HCT116 (cell line): Measurements from ENCODE around the gene IL6ST. TPM values are rescaled to one million over a fixed set of nuclear protein-coding genes. Genes with fewer than 3 reads are reported as not detected.

ENCODE experiments used
- ATAC-seq: fragments of 200-7000 bp; cut with Tn5 transposase; 2 replicates; pipeline ENCODE4 v1.9.1; 2020; ENCODE audit warnings: mild to moderate bottlenecking, moderate library complexity
- BruUV-seq: library from RNA; stranded (reverse); fragments of 400-500 nt; replicated peaks from 2 replicates; lab custom pipeline; 2021; lab: Mats Ljungman, UMichigan
- CTCF ChIA-PET: fragments of 300-600 bp; sonication (Branson Sonifier 250); formaldehyde crosslinking; loops from one replicate; lab custom pipeline; 2021; ENCODE audit warnings: antibody characterized with exemption; lab: Charles Lee
- POLR2A ChIA-PET: fragments of 300-600, 350-600 bp; sonication (Branson Sonifier 250); formaldehyde crosslinking; loops from one replicate; lab custom pipeline; 2021; ENCODE audit warnings: antibody characterized with exemption; lab: Charles Lee
- RAD21 ChIA-PET, 2 experiments: fragments of 300-600 bp; sonication (Branson Sonifier 250); formaldehyde crosslinking; loops; one replicate each; lab custom pipeline; 2023; ENCODE audit warnings: low total read pairs in 2 of 2; ENCODE audit not compliant: uncharacterized antibody in 2 of 2, unreplicated experiment in 2 of 2, low non-redundant PET in 1 of 2; lab: Charles Lee
- DNase-seq: peaks from one replicate; pipeline ENCODE4 v3.0.0-alpha.2; 2010; ENCODE audit warnings: low read depth, low spot score
- H2AFZ ChIP-seq: fragments of 200-600 bp; shearing (Covaris generic), sonication (generic); 2 replicates; pipeline ENCODE4 v1.6.1; 2017; ENCODE audit warnings: low read depth, mixed run types, mixed read lengths, antibody characterized with exemption, low read length; ENCODE audit not compliant: poor library complexity, severe bottlenecking
- H3K27ac ChIP-seq: 2 replicates; pipeline ENCODE4 v1.5.1; 2012; ENCODE audit warnings: low read depth, low read length
- H3K27me3 ChIP-seq: fragments of 200-600 bp; sonication (generic); 2 replicates; pipeline ENCODE4 v1.6.1; 2016; ENCODE audit warnings: mixed run types, low read length, mixed read lengths; ENCODE audit not compliant: insufficient read depth
- H3K36me3 ChIP-seq, 2 experiments: fragments of 200-500 bp in 1 of 2; fragments of 200-600 bp in 1 of 2; sonication (Bioruptor generic) in 1 of 2; sonication (generic) in 1 of 2; 2 replicates each; pipeline versions ENCODE4 v1.5.1 to v1.6.1; 2014 to 2016; ENCODE audit warnings: low read length in 2 of 2, inconsistent platforms in 1 of 2, mixed read lengths in 1 of 2, mixed run types in 1 of 2; ENCODE audit not compliant: insufficient read depth in 2 of 2, control insufficient read depth in 1 of 2
- H3K4me1 ChIP-seq, 2 experiments: fragments of 200-600 bp in 1 of 2; sonication (generic) in 1 of 2; 2 replicates each; pipeline versions ENCODE4 v1.5.1 to v1.6.1; 2012 to 2017; ENCODE audit warnings: low read length in 2 of 2, inconsistent platforms in 1 of 2, mild to moderate bottlenecking in 1 of 2, mixed read lengths in 1 of 2, mixed run types in 1 of 2, moderate library complexity in 1 of 2; ENCODE audit not compliant: insufficient read depth in 2 of 2, control insufficient read depth in 1 of 2
- H3K4me2 ChIP-seq: fragments of 200-600 bp; sonication (generic); 2 replicates; pipeline ENCODE4 v1.6.1; 2017; ENCODE audit warnings: mixed run types, low read length, mixed read lengths
- H3K4me3 ChIP-seq, 2 experiments: fragments of 200-600 bp in 1 of 2; sonication (generic) in 1 of 2; replicated peaks in 1 of 2; 2 replicates each; pipeline ENCODE4 v1.5.1; 2011 to 2016; ENCODE audit warnings: low read length in 2 of 2, control low read depth in 1 of 2, low read depth in 1 of 2, mild to moderate bottlenecking in 1 of 2, mixed read lengths in 1 of 2, mixed run types in 1 of 2
- H3K79me2 ChIP-seq: fragments of 200-600 bp; sonication (generic); 2 replicates; pipeline ENCODE4 v1.6.1; 2017; ENCODE audit warnings: mild to moderate bottlenecking, mixed run types, low read length, moderate library complexity, mixed read lengths; ENCODE audit not compliant: insufficient read depth
- H3K9ac ChIP-seq: fragments of 200-600 bp; sonication (generic); 2 replicates; pipeline ENCODE4 v1.6.1; 2016; ENCODE audit warnings: low read length, mixed read lengths
- H3K9me2 ChIP-seq: fragments of 200-600 bp; sonication (generic), shearing (Covaris generic); 2 replicates; pipeline ENCODE4 v1.6.1; 2017; ENCODE audit warnings: mixed run types, mild to moderate bottlenecking, moderate library complexity; ENCODE audit not compliant: insufficient read depth
- H3K9me3 ChIP-seq, 2 experiments: fragments of 200-500 bp in 1 of 2; fragments of 200-600 bp in 1 of 2; sonication (Bioruptor generic) in 1 of 2; sonication (generic) in 1 of 2; 2 replicates each; pipeline ENCODE4 v1.6.1; 2014 to 2017; ENCODE audit warnings: low read length in 2 of 2, mixed read lengths in 2 of 2, inconsistent platforms in 1 of 2, low read depth in 1 of 2, mild to moderate bottlenecking in 1 of 2, mixed run types in 1 of 2, moderate library complexity in 1 of 2; ENCODE audit not compliant: control insufficient read depth in 1 of 2, insufficient read depth in 1 of 2
- H4K20me1 ChIP-seq: fragments of 200-600 bp; sonication (generic), shearing (Covaris generic); 2 replicates; pipeline ENCODE4 v1.6.1; 2017; ENCODE audit warnings: mixed run types, mild to moderate bottlenecking, moderate library complexity; ENCODE audit not compliant: insufficient read depth
- EZH2 ChIP-seq: fragments of 200-600 bp; sonication (generic); IDR thresholded peaks from 2 replicates; pipeline ENCODE4 v1.6.1; 2017; ENCODE audit warnings: antibody characterized with exemption, mixed run types
- POLR2AphosphoS5 ChIP-seq: IDR thresholded peaks from 2 replicates; pipeline ENCODE4 v1.6.1; 2011; ENCODE audit warnings: mild to moderate bottlenecking, low read depth, low read length, moderate library complexity
- SRF ChIP-seq: IDR thresholded peaks from 2 replicates; pipeline ENCODE4 v1.6.1; 2012; ENCODE audit warnings: low read depth
- TCF7L2 ChIP-seq: IDR thresholded peaks from 2 replicates; pipeline ENCODE4 v1.7.0; 2011; ENCODE audit warnings: borderline replicate concordance, inconsistent platforms; ENCODE audit not compliant: insufficient read depth, insufficient read length; ENCODE audit errors: extremely low read depth
- ZFX ChIP-seq: fragments of 450-650 bp; IDR thresholded peaks from 2 replicates; pipeline ENCODE4 v1.6.1; 2017
- ZNF274 ChIP-seq: fragments of 200-500 bp; sonication (Bioruptor generic); IDR thresholded peaks from 2 replicates; pipeline ENCODE4 v1.6.1; 2014; ENCODE audit warnings: mild to moderate bottlenecking, low read depth, low read length, inconsistent platforms
- intact Hi-C: fragments of 100-400 bp; cut with micrococcal nuclease; formaldehyde crosslinking; loops from 2 replicates; pipeline ENCODE4 v1.10.0; 2022
- total RNA-seq: library from RNA; stranded (reverse); gene quantifications from one replicate; pipeline ENCODE4 v1.2.1, GENCODE V29; 2021; ENCODE audit not compliant: unreplicated experiment
- TF ChIP-seq, protein P1 (sequence below): IDR thresholded peaks from 2 replicates; pipeline ENCODE4 v1.6.1; 2012
- TF ChIP-seq, protein P2 (sequence below): IDR thresholded peaks from 2 replicates; pipeline ENCODE4 v1.6.1; 2012; ENCODE audit warnings: low read depth

The IL6ST gene
- total RNA-seq, 1 experiment from 2014 or later: 26.5 TPM

DNA sequence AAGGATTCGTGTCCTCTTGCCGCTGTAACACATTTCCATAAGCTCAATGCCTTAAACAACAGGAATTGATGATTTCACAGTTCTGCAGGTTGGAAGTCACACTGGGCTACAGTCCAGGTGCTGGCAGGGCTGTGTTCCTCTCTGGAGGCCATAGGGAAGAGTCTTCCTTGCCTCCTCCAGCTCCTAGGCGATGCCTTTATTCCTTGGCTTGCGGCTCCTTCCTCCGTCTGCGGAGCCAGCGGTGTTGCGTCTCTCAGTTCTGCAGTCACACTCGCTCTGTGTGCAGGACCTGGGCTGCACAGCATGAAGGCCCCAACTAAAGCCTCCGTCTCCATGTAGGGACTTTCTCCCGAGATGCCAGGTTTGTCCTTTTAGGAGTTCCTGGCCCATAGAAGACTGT is 70.0 kb downstream of the IL6ST start:
- ChIA-PET RAD21 (no interaction called here), POLR2A (no interaction called here), CTCF (no interaction called here)
- Histone ChIP-seq H2AFZ (no peak overlapping the region), H3K27me3 (no peaks in the 10 kb centered on the region), H3K9ac (no peak overlapping the region), H3K79me2 (no peaks in the 10 kb centered on the region), H3K4me2 (no peak overlapping the region), H3K4me1 (no peaks in the 10 kb centered on the region), H3K4me3 (no peak overlapping the region), H3K36me3 (no peaks in the 10 kb centered on the region), H3K9me2 (no peaks in the 10 kb centered on the region), H3K27ac (no peak overlapping the region), H3K9me3 (no peaks in the 10 kb centered on the region)
- intact Hi-C loops: loop anchor here (5.0 to 10.0 kb wide), 4 partner anchors 212 to 697 kb away; partner anchors contain the start of genes MCIDAS and SLC38A9
- no TSS peak for BruUV-seq
- ATAC-seq: no peak
- TF ChIP-seq ZFX: no peak
- TF ChIP-seq, protein P1, sequence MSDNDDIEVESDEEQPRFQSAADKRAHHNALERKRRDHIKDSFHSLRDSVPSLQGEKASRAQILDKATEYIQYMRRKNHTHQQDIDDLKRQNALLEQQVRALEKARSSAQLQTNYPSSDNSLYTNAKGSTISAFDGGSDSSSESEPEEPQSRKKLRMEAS: no peak
- no peak for TF ChIP-seq POLR2AphosphoS5
- no peak for TF ChIP-seq EZH2
- no peak for TF ChIP-seq TCF7L2
- TF ChIP-seq, all 23 proteins: peak for 0
- no peaks in the 10 kb centered on the region for H4K20me1 ChIP-seq
- DNase-seq: no peak

DNA sequence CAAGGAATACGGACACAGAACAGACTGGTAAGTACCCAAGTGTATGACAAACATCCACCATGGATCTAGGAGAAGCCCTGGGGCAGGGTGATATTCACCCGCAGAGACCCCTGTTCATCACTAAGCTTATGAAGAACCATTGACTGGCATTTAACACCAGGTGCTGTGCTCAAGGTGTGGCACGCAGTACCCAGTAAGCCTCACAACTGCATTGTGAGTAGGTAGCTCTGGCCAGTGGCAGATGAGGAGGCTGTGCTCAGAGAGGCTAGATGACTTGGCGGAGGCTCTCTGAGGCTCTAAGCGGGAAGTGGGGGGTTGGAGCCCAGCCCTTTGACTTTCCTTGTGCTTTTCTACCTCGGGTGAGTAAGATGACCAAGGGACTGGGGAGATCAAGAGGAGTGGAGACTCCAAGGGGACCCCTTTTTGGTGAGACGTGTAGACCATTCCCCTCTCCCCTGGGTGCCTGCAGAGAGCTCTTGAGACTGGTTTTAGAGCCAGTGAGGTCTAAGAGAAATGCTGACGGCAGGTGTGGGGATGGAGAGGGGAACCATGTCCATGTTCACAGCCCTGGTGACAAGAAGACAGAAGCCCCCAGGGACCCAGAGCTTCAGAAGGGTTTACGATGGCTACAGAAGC is 70.8 kb downstream of the IL6ST start:
- no peak for DNase-seq
- TF ChIP-seq SRF (no peak), ZNF274 (no peak)
- TF ChIP-seq, protein P2, sequence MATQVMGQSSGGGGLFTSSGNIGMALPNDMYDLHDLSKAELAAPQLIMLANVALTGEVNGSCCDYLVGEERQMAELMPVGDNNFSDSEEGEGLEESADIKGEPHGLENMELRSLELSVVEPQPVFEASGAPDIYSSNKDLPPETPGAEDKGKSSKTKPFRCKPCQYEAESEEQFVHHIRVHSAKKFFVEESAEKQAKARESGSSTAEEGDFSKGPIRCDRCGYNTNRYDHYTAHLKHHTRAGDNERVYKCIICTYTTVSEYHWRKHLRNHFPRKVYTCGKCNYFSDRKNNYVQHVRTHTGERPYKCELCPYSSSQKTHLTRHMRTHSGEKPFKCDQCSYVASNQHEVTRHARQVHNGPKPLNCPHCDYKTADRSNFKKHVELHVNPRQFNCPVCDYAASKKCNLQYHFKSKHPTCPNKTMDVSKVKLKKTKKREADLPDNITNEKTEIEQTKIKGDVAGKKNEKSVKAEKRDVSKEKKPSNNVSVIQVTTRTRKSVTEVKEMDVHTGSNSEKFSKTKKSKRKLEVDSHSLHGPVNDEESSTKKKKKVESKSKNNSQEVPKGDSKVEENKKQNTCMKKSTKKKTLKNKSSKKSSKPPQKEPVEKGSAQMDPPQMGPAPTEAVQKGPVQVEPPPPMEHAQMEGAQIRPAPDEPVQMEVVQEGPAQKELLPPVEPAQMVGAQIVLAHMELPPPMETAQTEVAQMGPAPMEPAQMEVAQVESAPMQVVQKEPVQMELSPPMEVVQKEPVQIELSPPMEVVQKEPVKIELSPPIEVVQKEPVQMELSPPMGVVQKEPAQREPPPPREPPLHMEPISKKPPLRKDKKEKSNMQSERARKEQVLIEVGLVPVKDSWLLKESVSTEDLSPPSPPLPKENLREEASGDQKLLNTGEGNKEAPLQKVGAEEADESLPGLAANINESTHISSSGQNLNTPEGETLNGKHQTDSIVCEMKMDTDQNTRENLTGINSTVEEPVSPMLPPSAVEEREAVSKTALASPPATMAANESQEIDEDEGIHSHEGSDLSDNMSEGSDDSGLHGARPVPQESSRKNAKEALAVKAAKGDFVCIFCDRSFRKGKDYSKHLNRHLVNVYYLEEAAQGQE: no peak
- RAD21 ChIA-PET: no interaction called here
- ATAC-seq: no peak
- no peaks in the 10 kb centered on the region for H3K9me3 ChIP-seq
- no peaks in the 10 kb centered on the region for H4K20me1 ChIP-seq
- no peaks in the 10 kb centered on the region for H3K79me2 ChIP-seq
- no TSS peak for BruUV-seq
- H3K4me3 ChIP-seq: no peak overlapping the region
- no peak overlapping the region for H3K27ac ChIP-seq
- H3K4me1 ChIP-seq: no peaks in the 10 kb centered on the region
- POLR2A ChIA-PET: no interaction called here
- intact Hi-C loops: loop anchor here (5.0 to 10.0 kb wide), 4 partner anchors 212 to 697 kb away; partner anchors contain the start of genes MCIDAS and SLC38A9
- no peak overlapping the region for H3K9ac ChIP-seq
- H3K36me3 ChIP-seq: no peaks in the 10 kb centered on the region
- CTCF ChIA-PET: no interaction called here
- H3K27me3 ChIP-seq: no peaks in the 10 kb centered on the region
- no peak overlapping the region for H2AFZ ChIP-seq
- H3K4me2 ChIP-seq: no peak overlapping the region
- H3K9me2 ChIP-seq: no peaks in the 10 kb centered on the region
